ENCODE measurements around the gene CTSC. TPM values are rescaled to one million over a fixed set of nuclear protein-coding genes. Genes with fewer than 3 reads are reported as not detected.
"Not testable (repeated sequence)": the region's sequence is repeated elsewhere in the genome, so short reads cannot be mapped to it uniquely, and the experiment has no call there.

The CTSC gene
- total RNA-seq, 2 experiments from 2014 or later = 211 to 219 TPM

GRCh38 chr11:88330826-88331428, 6.6 kb downstream of the CTSC start:
- peaks cover 83% of the 10 kb centered on the region for H3K4me1 Mint-ChIP-seq (ENCODE audit: low read depth)
- ATAC-seq (no peak), DNase-seq (no peak)
- ChIA-PET CTCF (interaction anchor here (1.6 kb wide), 1 partner anchor 23 kb away, joined by 4 read pairs; no protein-coding TSS in a partner anchor), POLR2A (interaction anchor here (0.6 to 1.2 kb wide), 2 partner anchors 24 kb away, joined by 3 read pairs; no protein-coding TSS in a partner anchor)
- H3K27me3 Mint-ChIP-seq (ENCODE audit: low read depth) = no peaks in the 10 kb centered on the region
- H3K9me3 Mint-ChIP-seq (ENCODE audit: insufficient read depth) = no peaks in the 10 kb centered on the region
- H3K36me3 Mint-ChIP-seq (ENCODE audit: low read depth) = peaks cover 86% of the 10 kb centered on the region
- no peak overlapping the region for H3K27ac Mint-ChIP-seq
- H3K4me3 Mint-ChIP-seq = no peak overlapping the region

- Mint-ChIP-seq H3K27me3 (ENCODE audit: low read depth) (no peaks in the 10 kb centered on the region), H3K4me3 (no peak overlapping the region), H3K36me3 (ENCODE audit: low read depth) (peaks cover 85% of the 10 kb centered on the region), H3K4me1 (ENCODE audit: low read depth) (peaks cover 84% of the 10 kb centered on the region), H3K27ac (peak overlapping the region; percentile 43), H3K9me3 (ENCODE audit: insufficient read depth) (no peaks in the 10 kb centered on the region)
- POLR2A ChIA-PET = interaction anchor here (1.0 to 3.6 kb wide), 3 partner anchors 8 to 36 kb away, joined by 3 to 25 read pairs (median 3); partner anchors contain the start of gene CTSC
- CTCF ChIA-PET = interaction anchor here (1.0 to 1.6 kb wide), 3 partner anchors 10 to 89 kb away, joined by 3 to 4 read pairs (median 4); no protein-coding TSS in a partner anchor
- DNase-seq = no peak
- ATAC-seq = no peak
Measured at GRCh38 chr11:88329563-88330250, 7.8 kb downstream of the CTSC start.

GRCh38 chr11:88327462-88328143, 9.9 kb downstream of the CTSC start:
- Mint-ChIP-seq H3K27me3 (ENCODE audit: low read depth) (no peaks in the 10 kb centered on the region), H3K36me3 (ENCODE audit: low read depth) (peaks cover 90% of the 10 kb centered on the region), H3K27ac (no peak overlapping the region), H3K4me3 (no peak overlapping the region), H3K4me1 (ENCODE audit: low read depth) (peaks cover 88% of the 10 kb centered on the region), H3K9me3 (ENCODE audit: insufficient read depth) (no peaks in the 10 kb centered on the region)
- POLR2A ChIA-PET = interaction anchor here (1.1 to 3.6 kb wide), 2 partner anchors 10 to 193 kb away, joined by 3 to 25 read pairs; partner anchors contain the start of gene CTSC
- DNase-seq = no peak
- no peak for ATAC-seq
- CTCF ChIA-PET = interaction anchor here (1.2 kb wide), 1 partner anchor 9 kb away, joined by 5 read pairs; no protein-coding TSS in a partner anchor

DNA sequence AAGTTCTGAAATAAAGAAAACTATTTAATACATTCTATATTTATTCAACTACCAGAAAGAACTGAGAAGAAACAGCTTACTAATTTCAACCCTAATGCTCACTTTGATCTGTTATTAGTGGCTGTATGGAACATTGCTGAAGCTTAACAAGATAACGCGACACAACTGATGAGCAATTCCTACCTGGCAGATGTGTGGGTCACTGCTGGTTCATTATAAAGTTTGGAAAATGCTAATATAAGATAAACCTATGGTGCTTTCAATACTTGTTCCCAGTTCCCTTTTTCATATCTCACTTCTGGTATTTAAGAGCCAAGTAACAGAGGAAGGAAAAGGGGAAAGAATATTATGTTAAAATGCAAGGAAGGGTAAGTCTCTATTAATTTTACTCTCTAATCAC, 10.5 kb downstream of the CTSC start:
- Mint-ChIP-seq H3K27ac (no peak overlapping the region), H3K36me3 (ENCODE audit: low read depth) (peaks cover 92% of the 10 kb centered on the region), H3K4me1 (ENCODE audit: low read depth) (peaks cover 90% of the 10 kb centered on the region), H3K27me3 (ENCODE audit: low read depth) (no peaks in the 10 kb centered on the region), H3K4me3 (no peak overlapping the region), H3K9me3 (ENCODE audit: insufficient read depth) (peaks cover 5% of the 10 kb centered on the region)
- ChIA-PET POLR2A (interaction anchor here (0.6 to 3.6 kb wide), 2 partner anchors 10 to 88 kb away, joined by 4 to 25 read pairs; partner anchors contain the start of gene CTSC), CTCF (interaction anchor here (1.2 kb wide), 1 partner anchor 9 kb away, joined by 5 read pairs; no protein-coding TSS in a partner anchor)
- no peak for DNase-seq
- ATAC-seq = no peak

GRCh38 chr11:88326099-88326498, 11.4 kb downstream of the CTSC start:
- H3K36me3 Mint-ChIP-seq (ENCODE audit: low read depth) = peaks cover 94% of the 10 kb centered on the region
- H3K27me3 Mint-ChIP-seq (ENCODE audit: low read depth) = no peaks in the 10 kb centered on the region
- peaks cover 92% of the 10 kb centered on the region for H3K4me1 Mint-ChIP-seq (ENCODE audit: low read depth)
- ChIA-PET POLR2A (no interaction called here), CTCF (no interaction called here)
- H3K4me3 Mint-ChIP-seq = no peak overlapping the region
- peaks cover 5% of the 10 kb centered on the region for H3K9me3 Mint-ChIP-seq (ENCODE audit: insufficient read depth)
- ATAC-seq = no peak
- DNase-seq = no peak
- H3K27ac Mint-ChIP-seq = no peak overlapping the region

- ChIA-PET CTCF (interaction anchor here (0.8 to 1.2 kb wide), 5 partner anchors 12 to 219 kb away, joined by 3 to 6 read pairs (median 4); partner anchors contain the start of gene CTSC), POLR2A (interaction anchor here (2.2 kb wide), 1 partner anchor 12 kb away, joined by 13 read pairs; the partner anchor contains the start of gene CTSC)
- H3K36me3 Mint-ChIP-seq (ENCODE audit: low read depth) = peaks cover 94% of the 10 kb centered on the region
- no peaks in the 10 kb centered on the region for H3K27me3 Mint-ChIP-seq (ENCODE audit: low read depth)
- H3K4me1 Mint-ChIP-seq (ENCODE audit: low read depth) = peaks cover 88% of the 10 kb centered on the region
- H3K9me3 Mint-ChIP-seq (ENCODE audit: insufficient read depth) = peaks cover 5% of the 10 kb centered on the region
- no peak for DNase-seq
- H3K4me3 Mint-ChIP-seq = peak overlapping the region; percentile 23
- ATAC-seq = peak; percentile 47
- H3K27ac Mint-ChIP-seq = peak overlapping the region; percentile 67
Measured at GRCh38 chr11:88324562-88325345, 12.8 kb downstream of the CTSC start.

DNA sequence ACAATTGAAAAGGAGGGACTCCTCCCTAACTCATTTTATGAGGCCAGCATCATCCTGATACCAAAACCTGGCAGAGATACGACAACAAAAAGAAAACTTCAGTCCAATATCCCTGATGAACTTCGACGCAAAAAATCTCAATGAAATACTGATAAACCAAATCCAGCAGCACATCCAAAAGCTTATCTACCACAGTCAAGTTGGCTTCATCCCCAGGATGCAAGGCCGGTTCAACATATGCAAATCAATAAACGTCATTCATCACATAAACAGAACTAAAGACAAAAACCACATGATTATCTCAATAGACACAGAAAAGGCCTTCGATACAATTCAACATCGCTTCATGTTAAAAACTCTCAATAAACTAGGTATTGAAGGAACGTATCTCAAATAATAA, 14.7 kb downstream of the CTSC start:
- H3K4me3 Mint-ChIP-seq; H3K27me3 Mint-ChIP-seq (ENCODE audit: low read depth); H3K9me3 Mint-ChIP-seq (ENCODE audit: insufficient read depth); ATAC-seq; POLR2A ChIA-PET; H3K27ac Mint-ChIP-seq; DNase-seq: not testable (repeated sequence)
- Mint-ChIP-seq H3K4me1 (ENCODE audit: low read depth) (peaks cover 72% of the 10 kb centered on the region), H3K36me3 (ENCODE audit: low read depth) (peaks cover 83% of the 10 kb centered on the region)
- CTCF ChIA-PET = interaction anchor here (1.1 kb wide), 1 partner anchor 229 kb away, joined by 3 read pairs; no protein-coding TSS in a partner anchor

GRCh38 chr11:88321412-88321811, 16.1 kb downstream of the CTSC start:
- CTCF ChIA-PET; POLR2A ChIA-PET; H3K27ac Mint-ChIP-seq; H3K4me3 Mint-ChIP-seq; H3K9me3 Mint-ChIP-seq (ENCODE audit: insufficient read depth); DNase-seq; ATAC-seq; H3K27me3 Mint-ChIP-seq (ENCODE audit: low read depth): not testable (repeated sequence)
- Mint-ChIP-seq H3K4me1 (ENCODE audit: low read depth) (peaks cover 58% of the 10 kb centered on the region), H3K36me3 (ENCODE audit: low read depth) (peaks cover 78% of the 10 kb centered on the region)

DNA sequence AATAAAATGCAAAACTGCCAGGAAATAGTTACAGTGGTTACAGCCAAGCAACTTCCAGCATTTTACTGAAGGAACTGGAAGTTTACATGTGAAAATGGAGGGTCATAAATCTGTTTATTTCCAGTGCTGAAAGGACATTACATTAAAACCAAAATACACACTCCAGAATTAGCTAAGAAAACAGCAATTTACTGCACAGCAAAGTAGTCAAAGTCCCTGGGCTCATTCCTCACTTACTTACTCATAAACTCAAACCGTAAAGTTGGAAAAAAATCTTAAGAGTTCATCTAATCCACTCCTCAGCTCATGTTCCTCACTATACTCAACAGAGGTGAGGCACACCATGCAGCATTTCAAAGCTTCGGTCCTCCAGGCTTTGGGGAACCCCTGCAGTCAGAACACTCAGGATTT, 17.4 kb downstream of the CTSC start:
- DNase-seq = no peak
- no peak overlapping the region for H3K27ac Mint-ChIP-seq
- ChIA-PET CTCF (interaction anchor here (1.5 to 1.7 kb wide), 2 partner anchors 12 to 16 kb away, joined by 3 to 4 read pairs; no protein-coding TSS in a partner anchor), POLR2A (no interaction called here)
- H3K4me1 Mint-ChIP-seq (ENCODE audit: low read depth) = peaks cover 48% of the 10 kb centered on the region
- no peaks in the 10 kb centered on the region for H3K27me3 Mint-ChIP-seq (ENCODE audit: low read depth)
- ATAC-seq = no peak
- H3K36me3 Mint-ChIP-seq (ENCODE audit: low read depth) = peaks cover 79% of the 10 kb centered on the region
- H3K4me3 Mint-ChIP-seq = no peak overlapping the region
- H3K9me3 Mint-ChIP-seq (ENCODE audit: insufficient read depth) = peaks cover 5% of the 10 kb centered on the region

- peaks cover 43% of the 10 kb centered on the region for H3K4me1 Mint-ChIP-seq (ENCODE audit: low read depth)
- peaks cover 76% of the 10 kb centered on the region for H3K36me3 Mint-ChIP-seq (ENCODE audit: low read depth)
- H3K27ac Mint-ChIP-seq = no peak overlapping the region
- no peak overlapping the region for H3K4me3 Mint-ChIP-seq
- ChIA-PET POLR2A (no interaction called here), CTCF (no interaction called here)
- ATAC-seq (no peak), DNase-seq (no peak)
- no peaks in the 10 kb centered on the region for H3K27me3 Mint-ChIP-seq (ENCODE audit: low read depth)
- peaks cover 5% of the 10 kb centered on the region for H3K9me3 Mint-ChIP-seq (ENCODE audit: insufficient read depth)
Measured at GRCh38 chr11:88318017-88318416, 19.5 kb downstream of the CTSC start.

DNA sequence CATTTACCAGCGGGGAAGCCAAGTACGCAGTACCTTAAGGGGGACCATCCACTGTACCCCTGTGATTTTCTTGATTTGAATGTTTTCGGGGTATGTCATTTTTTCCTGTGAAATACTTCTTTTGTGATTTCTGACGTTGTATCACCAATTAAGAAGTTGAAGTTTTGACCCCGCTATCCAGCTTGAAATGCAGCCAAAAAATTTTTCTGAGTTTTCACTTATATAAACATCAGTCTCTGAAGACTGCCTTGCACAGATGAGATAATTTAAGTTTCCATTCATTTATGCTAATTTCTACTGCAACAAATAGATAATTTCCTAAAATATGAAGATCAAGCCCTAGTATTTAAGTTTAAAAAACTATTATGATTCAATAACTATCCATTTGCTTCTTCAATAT, 20.0 kb downstream of the CTSC start:
- peaks cover 5% of the 10 kb centered on the region for H3K9me3 Mint-ChIP-seq (ENCODE audit: insufficient read depth)
- no peak for ATAC-seq
- DNase-seq = no peak
- H3K36me3 Mint-ChIP-seq (ENCODE audit: low read depth) = peaks cover 76% of the 10 kb centered on the region
- no peak overlapping the region for H3K27ac Mint-ChIP-seq
- ChIA-PET POLR2A (no interaction called here), CTCF (no interaction called here)
- no peak overlapping the region for H3K4me3 Mint-ChIP-seq
- H3K27me3 Mint-ChIP-seq (ENCODE audit: low read depth) = no peaks in the 10 kb centered on the region
- peaks cover 43% of the 10 kb centered on the region for H3K4me1 Mint-ChIP-seq (ENCODE audit: low read depth)

Data from activated CD8-positive, alpha-beta T cell treated with anti-CD3 and anti-CD28 coated beads, Interleukin-2, amount 10 ng/mL, durations not matched to agents 7 days and 5 days (primary cell).